Measurements from ENCODE around the gene AFF1. TPM values are rescaled to one million over a fixed set of nuclear protein-coding genes. Genes with fewer than 3 reads are reported as not detected.
A peak's percentile ranks its signal among the peaks of the same experiment; 100 is the strongest.
"Not testable (repeated sequence)": the region's sequence is repeated elsewhere in the genome, so short reads cannot be mapped to it uniquely, and the experiment has no call there.

Gene AFF1
- total RNA-seq, 2 experiments from 2014 or later, result 28.7 to 69.7 TPM

DNA sequence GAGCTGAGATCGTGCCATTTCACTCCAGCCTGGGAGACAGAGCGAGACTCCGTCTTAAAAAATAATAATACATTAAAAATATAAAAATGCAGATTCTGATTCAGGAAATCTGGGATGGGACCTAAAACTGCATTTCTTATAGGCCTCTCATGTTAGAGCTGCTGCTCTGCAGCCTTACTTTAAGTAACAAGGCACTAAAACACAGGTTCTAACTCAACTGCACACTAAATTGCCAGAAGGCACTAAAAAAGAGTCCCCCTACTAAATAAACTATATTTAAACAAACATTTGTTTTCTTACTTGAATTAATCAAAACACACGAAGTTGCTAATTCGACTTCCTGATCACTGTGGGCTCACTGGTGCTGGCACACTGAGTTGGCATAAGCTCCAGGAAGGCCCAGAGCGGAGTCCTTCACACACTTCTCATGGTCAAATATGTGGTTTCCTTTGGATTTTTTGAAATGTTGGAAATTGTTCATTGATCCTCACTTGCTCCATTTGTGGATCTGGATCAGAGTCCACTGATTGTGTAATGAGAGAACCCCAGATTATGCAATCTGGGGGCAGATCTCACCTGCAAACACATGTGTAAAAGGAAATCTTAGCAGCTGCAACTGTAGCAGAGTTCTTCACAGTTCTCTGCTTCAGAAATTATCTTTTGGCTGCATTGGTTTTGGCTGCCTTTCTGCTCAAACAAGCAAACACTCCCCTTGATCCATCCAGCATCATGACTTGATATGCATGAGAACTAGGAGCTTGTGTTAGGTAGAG, 59.3 kb downstream of the AFF1 start:
- Histone ChIP-seq H4K20me1 (ENCODE audit: insufficient read depth, low read length) (no peaks in the 10 kb centered on the region), H3K4me3 (ENCODE audit: low read depth, low read length, poor library complexity, severe bottlenecking) (no peak overlapping the region), H2AFZ (ENCODE audit: low read length) (no peak overlapping the region), H3K9me3 (ENCODE audit: low read length) (no peaks in the 10 kb centered on the region; the same call in 1 of the 2 replicates), H3K27ac (ENCODE audit: low read depth, low read length, poor library complexity, severe bottlenecking) (peak overlapping the region; percentile 70), H3K9me2 (ENCODE audit: insufficient read depth, low read length) (no peaks in the 10 kb centered on the region), H3K4me1 (ENCODE audit: insufficient read depth, low read length, poor library complexity, severe bottlenecking) (peaks cover 65% of the 10 kb centered on the region), H3K79me2 (ENCODE audit: insufficient read depth, low read depth, low read length) (peaks cover 36% of the 10 kb centered on the region; the same call in 1 of the 2 replicates), H3K4me2 (ENCODE audit: low read length) (peak overlapping the region; percentile 55), H3K36me3 (ENCODE audit: insufficient read depth, low read length) (0 out of 2 replicates have a peak, but pooled peaks cover 4% of the 10 kb centered on the region)
- CTCF ChIA-PET (ENCODE audit: unreplicated experiment), result interaction anchor here (0.6 kb wide), 1 partner anchor 33 kb away, joined by 3 read pairs; no protein-coding TSS in a partner anchor
- BruUV-seq (replicated peaks), result no TSS peak
- TF ChIP-seq EZH2phosphoT487 (IDR thresholded peaks at IDR 0.05; ENCODE audit: borderline replicate concordance, low read depth, low read length), result no peak
- TF ChIP-seq, protein P1, sequence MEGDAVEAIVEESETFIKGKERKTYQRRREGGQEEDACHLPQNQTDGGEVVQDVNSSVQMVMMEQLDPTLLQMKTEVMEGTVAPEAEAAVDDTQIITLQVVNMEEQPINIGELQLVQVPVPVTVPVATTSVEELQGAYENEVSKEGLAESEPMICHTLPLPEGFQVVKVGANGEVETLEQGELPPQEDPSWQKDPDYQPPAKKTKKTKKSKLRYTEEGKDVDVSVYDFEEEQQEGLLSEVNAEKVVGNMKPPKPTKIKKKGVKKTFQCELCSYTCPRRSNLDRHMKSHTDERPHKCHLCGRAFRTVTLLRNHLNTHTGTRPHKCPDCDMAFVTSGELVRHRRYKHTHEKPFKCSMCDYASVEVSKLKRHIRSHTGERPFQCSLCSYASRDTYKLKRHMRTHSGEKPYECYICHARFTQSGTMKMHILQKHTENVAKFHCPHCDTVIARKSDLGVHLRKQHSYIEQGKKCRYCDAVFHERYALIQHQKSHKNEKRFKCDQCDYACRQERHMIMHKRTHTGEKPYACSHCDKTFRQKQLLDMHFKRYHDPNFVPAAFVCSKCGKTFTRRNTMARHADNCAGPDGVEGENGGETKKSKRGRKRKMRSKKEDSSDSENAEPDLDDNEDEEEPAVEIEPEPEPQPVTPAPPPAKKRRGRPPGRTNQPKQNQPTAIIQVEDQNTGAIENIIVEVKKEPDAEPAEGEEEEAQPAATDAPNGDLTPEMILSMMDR (conservative IDR thresholded peaks at IDR 0.05; ENCODE audit: low read length), result no peak
- POLR2A ChIA-PET, result interaction anchor here (0.5 to 2.8 kb wide), 8 partner anchors 9 to 75 kb away, joined by 3 to 12 read pairs (median 4); no protein-coding TSS in a partner anchor
- intact Hi-C loops (cut with micrococcal nuclease; ENCODE audit: unreplicated experiment), result no loop called here
- peak; percentile 40 for DNase-seq (ENCODE audit: low spot score)

GRCh38 chr4:86994686-86995085, 59.9 kb downstream of the AFF1 start:
- Histone ChIP-seq H2AFZ (ENCODE audit: low read length) (no peak overlapping the region), H3K4me1 (ENCODE audit: insufficient read depth, low read length, poor library complexity, severe bottlenecking) (peaks cover 71% of the 10 kb centered on the region), H3K4me2 (ENCODE audit: low read length) (peak overlapping the region; percentile 55), H3K36me3 (ENCODE audit: insufficient read depth, low read length) (0 out of 2 replicates have a peak, but pooled peaks cover 4% of the 10 kb centered on the region), H3K9me2 (ENCODE audit: insufficient read depth, low read length) (no peaks in the 10 kb centered on the region), H3K79me2 (ENCODE audit: insufficient read depth, low read depth, low read length) (peaks cover 42% of the 10 kb centered on the region; the same call in 1 of the 2 replicates), H3K9me3 (ENCODE audit: low read length) (no peaks in the 10 kb centered on the region; the same call in 1 of the 2 replicates), H3K27ac (ENCODE audit: low read depth, low read length, poor library complexity, severe bottlenecking) (peak overlapping the region; percentile 70), H4K20me1 (ENCODE audit: insufficient read depth, low read length) (no peaks in the 10 kb centered on the region), H3K4me3 (ENCODE audit: low read depth, low read length, poor library complexity, severe bottlenecking) (no peak overlapping the region)
- ChIA-PET CTCF (ENCODE audit: unreplicated experiment) (interaction anchor here (0.6 kb wide), 1 partner anchor 34 kb away, joined by 3 read pairs; no protein-coding TSS in a partner anchor), POLR2A (interaction anchor here (0.5 to 2.8 kb wide), 8 partner anchors 10 to 949 kb away, joined by 3 to 12 read pairs (median 4); no protein-coding TSS in a partner anchor)
- TF ChIP-seq, protein P1 (conservative IDR thresholded peaks at IDR 0.05; ENCODE audit: low read length), result no peak
- no peak for TF ChIP-seq EZH2phosphoT487 (IDR thresholded peaks at IDR 0.05; ENCODE audit: borderline replicate concordance, low read depth, low read length)
- DNase-seq (ENCODE audit: low spot score), result no peak
- intact Hi-C loops (cut with micrococcal nuclease; ENCODE audit: unreplicated experiment), result no loop called here
- BruUV-seq (replicated peaks), result no TSS peak

GRCh38 chr4:86996510-86996909, 61.7 kb downstream of the AFF1 start:
- H2AFZ ChIP-seq (ENCODE audit: low read length); H3K27ac ChIP-seq (ENCODE audit: low read depth, low read length, poor library complexity, severe bottlenecking); DNase-seq (ENCODE audit: low spot score); H3K4me3 ChIP-seq (ENCODE audit: low read depth, low read length, poor library complexity, severe bottlenecking); BruUV-seq (replicated peaks); H3K9me2 ChIP-seq (ENCODE audit: insufficient read depth, low read length); H3K36me3 ChIP-seq (ENCODE audit: insufficient read depth, low read length); CTCF ChIA-PET (ENCODE audit: unreplicated experiment); H4K20me1 ChIP-seq (ENCODE audit: insufficient read depth, low read length); H3K4me2 ChIP-seq (ENCODE audit: low read length); H3K9me3 ChIP-seq (ENCODE audit: low read length); intact Hi-C loops (cut with micrococcal nuclease; ENCODE audit: unreplicated experiment): not testable (repeated sequence)
- Histone ChIP-seq H3K79me2 (ENCODE audit: insufficient read depth, low read depth, low read length) (peaks cover 52% of the 10 kb centered on the region; the same call in 1 of the 2 replicates), H3K4me1 (ENCODE audit: insufficient read depth, low read length, poor library complexity, severe bottlenecking) (peaks cover 84% of the 10 kb centered on the region)
- POLR2A ChIA-PET, result interaction anchor here (4.0 kb wide), 1 partner anchor 59 kb away, joined by 39 read pairs; the partner anchor contains the start of gene AFF1
